Measurements from ENCODE around the gene DPYSL3. TPM values are rescaled to one million over a fixed set of nuclear protein-coding genes. Genes with fewer than 3 reads are reported as not detected.

DPYSL3 gene
- total RNA-seq, 1 donor from 2014 or later, result not detected

GRCh38 chr5:147348046-147348445 is 161.8 kb downstream of the DPYSL3 start:
- H3K4me3 Mint-ChIP-seq, result no peak overlapping the region
- intact Hi-C loops (cut with micrococcal nuclease), result no loop called here
- H3K4me1 Mint-ChIP-seq, result no peaks in the 10 kb centered on the region
- no peak for ATAC-seq (ENCODE audit: low read depth)
- H3K27ac Mint-ChIP-seq, result no peak overlapping the region
- no peak for DNase-seq
- no peaks in the 10 kb centered on the region for H3K9me3 Mint-ChIP-seq
- no peak for TF ChIP-seq CTCF (IDR thresholded peaks at IDR 0.05)
- CTCF ChIA-PET, result no interaction called here
- H3K36me3 Mint-ChIP-seq (ENCODE audit: low read depth), result no peaks in the 10 kb centered on the region
- POLR2A ChIA-PET, result no interaction called here
- H3K27me3 Mint-ChIP-seq, result no peaks in the 10 kb centered on the region

DNA sequence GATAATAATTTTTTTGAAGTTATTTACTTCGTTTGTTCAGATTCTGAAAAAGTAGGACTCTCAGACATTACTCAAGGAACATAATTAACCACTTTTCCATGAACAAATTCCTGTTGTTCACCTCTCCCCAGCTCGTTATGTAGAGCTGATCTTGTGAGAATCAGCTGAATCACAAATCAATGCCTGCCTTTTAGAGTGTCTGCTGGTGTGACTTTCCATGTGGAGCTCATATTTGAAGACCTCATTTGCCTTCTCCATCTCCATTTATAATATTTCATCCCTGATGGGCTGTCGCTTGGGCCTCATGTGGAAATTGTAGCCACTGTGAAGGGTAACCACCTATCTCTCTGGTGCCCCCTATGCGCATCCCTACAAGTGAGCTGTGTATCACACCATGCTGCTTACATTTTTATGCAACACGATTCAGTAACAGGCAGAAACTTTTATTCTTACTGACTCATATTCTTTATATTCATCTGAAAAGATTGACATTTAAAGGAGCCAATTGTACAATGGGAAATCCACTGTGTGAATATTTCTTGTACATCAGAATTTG is 163.8 kb downstream of the DPYSL3 start:
- intact Hi-C loops (cut with micrococcal nuclease), result no loop called here
- Mint-ChIP-seq H3K27me3 (no peaks in the 10 kb centered on the region), H3K36me3 (ENCODE audit: low read depth) (no peaks in the 10 kb centered on the region), H3K4me1 (no peaks in the 10 kb centered on the region), H3K27ac (no peak overlapping the region), H3K4me3 (no peak overlapping the region), H3K9me3 (no peaks in the 10 kb centered on the region)
- ChIA-PET POLR2A (no interaction called here), CTCF (no interaction called here)
- ATAC-seq (ENCODE audit: low read depth), result no peak
- TF ChIP-seq CTCF (IDR thresholded peaks at IDR 0.05), result no peak
- DNase-seq, result no peak

DNA sequence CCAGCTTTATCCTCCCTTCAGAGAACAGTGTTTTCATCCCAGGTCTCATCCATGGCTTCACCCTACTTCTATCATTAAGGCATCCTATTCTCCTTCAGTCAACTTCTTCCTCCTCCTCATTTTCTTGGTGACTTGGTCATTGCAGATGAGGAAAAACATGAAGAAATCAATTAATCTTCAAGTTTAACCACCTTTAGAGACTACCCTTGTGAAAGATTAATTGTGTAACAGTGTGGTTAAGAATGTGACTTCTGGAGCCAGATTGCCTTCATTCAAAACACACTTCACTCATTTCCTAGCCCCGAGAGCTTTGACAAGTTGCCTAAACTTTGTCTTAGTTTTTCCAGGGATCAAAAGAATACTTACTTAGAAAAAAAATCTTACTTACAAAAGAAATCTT is 165.0 kb downstream of the DPYSL3 start:
- Mint-ChIP-seq H3K9me3 (no peaks in the 10 kb centered on the region), H3K27me3 (no peaks in the 10 kb centered on the region), H3K4me1 (no peaks in the 10 kb centered on the region), H3K27ac (no peak overlapping the region), H3K4me3 (no peak overlapping the region), H3K36me3 (ENCODE audit: low read depth) (no peaks in the 10 kb centered on the region)
- CTCF ChIA-PET, result no interaction called here
- DNase-seq (no peak), ATAC-seq (ENCODE audit: low read depth) (no peak)
- intact Hi-C loops (cut with micrococcal nuclease), result no loop called here
- no peak for TF ChIP-seq CTCF (IDR thresholded peaks at IDR 0.05)
- POLR2A ChIA-PET, result no interaction called here

DNA sequence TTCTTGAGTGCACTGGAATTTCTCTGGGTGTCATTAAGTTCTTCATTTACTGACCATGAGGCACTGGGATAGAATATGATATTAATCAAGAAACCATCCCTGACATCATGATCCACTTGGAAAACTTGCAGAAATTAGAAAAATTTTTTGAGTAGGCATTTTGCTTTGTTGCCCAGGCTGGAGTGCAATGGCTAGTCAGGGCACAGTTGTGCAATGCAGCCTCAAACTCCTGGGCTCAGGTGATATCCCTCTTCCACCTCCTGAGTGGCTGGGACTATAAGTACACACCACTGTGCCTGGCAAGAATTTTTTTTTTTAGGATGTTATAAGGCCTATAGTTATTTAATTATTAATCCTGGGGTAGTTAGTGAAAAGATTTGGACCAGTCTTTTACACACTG is 168.5 kb downstream of the DPYSL3 start:
- POLR2A ChIA-PET, result no interaction called here
- CTCF ChIA-PET, result no interaction called here
- no peaks in the 10 kb centered on the region for H3K36me3 Mint-ChIP-seq (ENCODE audit: low read depth)
- DNase-seq (no peak), ATAC-seq (ENCODE audit: low read depth) (no peak)
- no peak overlapping the region for H3K27ac Mint-ChIP-seq
- no peak for TF ChIP-seq CTCF (IDR thresholded peaks at IDR 0.05)
- H3K4me1 Mint-ChIP-seq, result no peaks in the 10 kb centered on the region
- peaks cover 5% of the 10 kb centered on the region for H3K9me3 Mint-ChIP-seq
- intact Hi-C loops (cut with micrococcal nuclease), result no loop called here
- no peaks in the 10 kb centered on the region for H3K27me3 Mint-ChIP-seq
- H3K4me3 Mint-ChIP-seq, result no peak overlapping the region

DNA sequence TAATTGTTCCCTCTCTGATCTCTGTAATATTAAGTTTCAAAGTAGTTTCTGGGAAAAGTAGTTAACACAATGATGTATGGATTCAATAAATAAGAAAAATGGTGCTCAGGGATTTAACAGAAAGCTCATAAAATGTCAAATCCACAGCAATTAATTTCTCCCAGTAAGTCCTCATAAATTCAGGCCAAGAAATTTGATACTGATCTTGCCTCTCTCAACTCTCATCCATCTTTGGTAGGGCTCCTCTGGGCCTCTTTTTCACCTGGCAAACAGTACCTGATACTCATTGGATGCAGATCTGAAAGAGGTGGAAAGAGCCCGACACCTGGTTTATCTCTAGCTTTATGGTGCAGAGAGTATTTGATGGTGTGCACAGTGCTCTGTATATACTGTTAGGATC is 168.9 kb downstream of the DPYSL3 start:
- no peak for TF ChIP-seq CTCF (IDR thresholded peaks at IDR 0.05)
- Mint-ChIP-seq H3K27me3 (no peaks in the 10 kb centered on the region), H3K4me3 (no peak overlapping the region), H3K4me1 (no peaks in the 10 kb centered on the region), H3K36me3 (ENCODE audit: low read depth) (no peaks in the 10 kb centered on the region), H3K27ac (no peak overlapping the region), H3K9me3 (peaks cover 5% of the 10 kb centered on the region)
- POLR2A ChIA-PET, result interaction anchor here (0.8 kb wide), 1 partner anchor 12 kb away, joined by 3 read pairs; no protein-coding TSS in a partner anchor
- intact Hi-C loops (cut with micrococcal nuclease), result no loop called here
- CTCF ChIA-PET, result no interaction called here
- ATAC-seq (ENCODE audit: low read depth), result no peak
- DNase-seq, result no peak
